Stimulated activated CD8-positive, alpha-beta memory T cell treated with anti-CD3 and anti-CD28 coated beads, Interleukin-7, amount 100 ng/mL, for 1 hour (primary cell): ENCODE results near the gene CHCHD6.

Source experiments
- DNase-seq, 2 donors: peaks; one replicate each; pipeline ENCODE4 v3.0.0-alpha.2; 2020; ENCODE audit warnings: low read depth in 2 of 2

The CHCHD6 gene

GRCh38 chr3:126959136-126959920 lies 255.3 kb downstream of the CHCHD6 start:
- DNase-seq: no peak

- no peak for DNase-seq
Observed at GRCh38 chr3:126959921-126960603, 256.0 kb downstream of the CHCHD6 start.

GRCh38 chr3:126960604-126960995 lies 256.6 kb downstream of the CHCHD6 start:
- DNase-seq: no peak

- DNase-seq: no peak
Observed at GRCh38 chr3:126961191-126961790, 257.3 kb downstream of the CHCHD6 start.

GRCh38 chr3:126961791-126962461 lies 257.9 kb downstream of the CHCHD6 start:
- no peak for DNase-seq

- no peak for DNase-seq
Observed at GRCh38 chr3:126962756-126963155, 258.7 kb downstream of the CHCHD6 start.

- DNase-seq: no peak
Observed at GRCh38 chr3:126963261-126964190, 259.5 kb downstream of the CHCHD6 start.

- no peak for DNase-seq
Observed at GRCh38 chr3:126964261-126964660, 260.2 kb downstream of the CHCHD6 start.

- DNase-seq: no peak
Observed at GRCh38 chr3:126964950-126965349, 260.9 kb downstream of the CHCHD6 start.

GRCh38 chr3:126965526-126966080 lies 261.6 kb downstream of the CHCHD6 start:
- no peak for DNase-seq

- DNase-seq: no peak
Observed at GRCh38 chr3:126967386-126967785, 263.3 kb downstream of the CHCHD6 start.

GRCh38 chr3:126968391-126969390 lies 264.7 kb downstream of the CHCHD6 start:
- DNase-seq: no peak

GRCh38 chr3:126969586-126969985 lies 265.5 kb downstream of the CHCHD6 start:
- DNase-seq: no peak

GRCh38 chr3:126970101-126970500 lies 266.1 kb downstream of the CHCHD6 start:
- DNase-seq: no peak

GRCh38 chr3:126970921-126971320 lies 266.9 kb downstream of the CHCHD6 start:
- no peak for DNase-seq

- no peak for DNase-seq
Observed at GRCh38 chr3:126971891-126972351, 267.9 kb downstream of the CHCHD6 start.

- DNase-seq: no peak
Observed at GRCh38 chr3:126972866-126973265, 268.8 kb downstream of the CHCHD6 start.

- DNase-seq: no peak
Observed at GRCh38 chr3:126973814-126974213, 269.8 kb downstream of the CHCHD6 start.

GRCh38 chr3:126974756-126975155 lies 270.7 kb downstream of the CHCHD6 start:
- DNase-seq: no peak

- no peak for DNase-seq
Observed at GRCh38 chr3:126976906-126977305, 272.9 kb downstream of the CHCHD6 start.
